Esophagus squamous epithelium (tissue), 4 donors: Measurements from ENCODE around the gene CCDC106.

Experiments
- POLR2A ChIP-seq, 4 donors: fragments of 450-650 bp; IDR thresholded peaks; one replicate each; pipeline ENCODE4 v1.6.1; 2017; ENCODE audit warnings: antibody characterized with exemption in 4 of 4, mild to moderate bottlenecking in 4 of 4, moderate library complexity in 3 of 4
- TF ChIP-seq, protein P1 (sequence below), 6 experiments: fragments of 450-650 bp in 4 of 6; fragments of 200-600 bp in 2 of 6; sonication (generic) in 2 of 6; IDR thresholded peaks; one replicate each; pipeline ENCODE4 v1.5.1; 2016 to 2019; ENCODE audit warnings: antibody characterized with exemption in 6 of 6, mild to moderate bottlenecking in 4 of 6, moderate library complexity in 4 of 6

DNA sequence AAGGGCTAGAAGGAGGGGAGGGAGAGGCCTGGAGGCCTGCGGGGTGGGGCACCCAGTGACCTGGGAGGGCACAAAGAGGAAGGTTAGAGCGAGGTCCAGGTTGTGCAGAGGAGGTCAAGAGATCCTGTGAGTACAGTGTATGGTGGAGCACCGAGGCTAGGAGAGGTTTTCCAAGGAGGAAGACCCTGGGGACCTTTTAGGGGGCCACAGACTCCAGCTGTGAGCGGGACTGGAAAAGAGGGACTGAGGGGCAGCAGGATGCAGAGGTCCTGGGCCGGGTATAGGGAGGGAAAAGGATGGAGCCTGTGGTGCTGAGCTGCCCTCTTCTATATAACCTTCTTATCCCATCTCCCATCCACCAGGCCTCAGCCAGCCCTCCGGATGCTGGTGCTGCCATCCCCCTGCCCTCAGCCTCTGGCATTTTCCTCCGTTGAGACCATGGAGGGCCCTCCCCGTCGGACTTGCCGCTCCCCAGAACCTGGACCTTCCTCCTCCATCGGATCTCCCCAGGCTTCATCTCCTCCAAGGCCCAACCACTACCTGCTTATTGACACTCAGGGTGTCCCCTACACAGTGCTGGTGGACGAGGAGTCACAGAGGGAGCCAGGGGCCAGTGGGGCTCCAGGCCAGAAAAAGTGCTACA is 3.7 kb upstream of the CCDC106 start:
- TF ChIP-seq, protein P1, sequence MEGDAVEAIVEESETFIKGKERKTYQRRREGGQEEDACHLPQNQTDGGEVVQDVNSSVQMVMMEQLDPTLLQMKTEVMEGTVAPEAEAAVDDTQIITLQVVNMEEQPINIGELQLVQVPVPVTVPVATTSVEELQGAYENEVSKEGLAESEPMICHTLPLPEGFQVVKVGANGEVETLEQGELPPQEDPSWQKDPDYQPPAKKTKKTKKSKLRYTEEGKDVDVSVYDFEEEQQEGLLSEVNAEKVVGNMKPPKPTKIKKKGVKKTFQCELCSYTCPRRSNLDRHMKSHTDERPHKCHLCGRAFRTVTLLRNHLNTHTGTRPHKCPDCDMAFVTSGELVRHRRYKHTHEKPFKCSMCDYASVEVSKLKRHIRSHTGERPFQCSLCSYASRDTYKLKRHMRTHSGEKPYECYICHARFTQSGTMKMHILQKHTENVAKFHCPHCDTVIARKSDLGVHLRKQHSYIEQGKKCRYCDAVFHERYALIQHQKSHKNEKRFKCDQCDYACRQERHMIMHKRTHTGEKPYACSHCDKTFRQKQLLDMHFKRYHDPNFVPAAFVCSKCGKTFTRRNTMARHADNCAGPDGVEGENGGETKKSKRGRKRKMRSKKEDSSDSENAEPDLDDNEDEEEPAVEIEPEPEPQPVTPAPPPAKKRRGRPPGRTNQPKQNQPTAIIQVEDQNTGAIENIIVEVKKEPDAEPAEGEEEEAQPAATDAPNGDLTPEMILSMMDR (IDR thresholded peaks at IDR 0.05): no peak
- TF ChIP-seq POLR2A (IDR thresholded peaks at IDR 0.05): no peak
